ENCODE data around the gene MEI4.

The MEI4 gene

GRCh38 chr6:77762386-77762785 lies 109.5 kb downstream of the MEI4 start:
- H3K36me3 ChIP-seq (ENCODE audit: control insufficient read depth in 1 of 2, insufficient read depth in 2 of 2, low read depth in 1 of 2, low read length in 2 of 2) = no peaks in the 10 kb centered on the region
- no peak overlapping the region for H3K4me2 ChIP-seq (ENCODE audit: low read length, poor library complexity, severe bottlenecking)
- H2BK5ac ChIP-seq (ENCODE audit: low read depth, low read length, poor library complexity, severe bottlenecking) = no peak overlapping the region
- no peaks in the 10 kb centered on the region for H3K79me1 ChIP-seq (replicated peaks; ENCODE audit: low read length, poor library complexity, severe bottlenecking)
- no peak overlapping the region for H2BK12ac ChIP-seq (ENCODE audit: low read length in 2 of 2)
- H3K27ac ChIP-seq (ENCODE audit: low read length, poor library complexity, severe bottlenecking) = no peak overlapping the region
- no peak overlapping the region for H2BK15ac ChIP-seq (ENCODE audit: low read depth, poor library complexity, severe bottlenecking)
- no peak for DNase-seq
- H3K4me1 ChIP-seq (ENCODE audit: control insufficient read depth, insufficient read depth, low read depth, low read length) = no peaks in the 10 kb centered on the region
- 77% methylated on average over 2 of the region's 2 CpGs for WGBS
- H3K18ac ChIP-seq (ENCODE audit: low read depth in 1 of 2, low read length in 2 of 2) = no peak overlapping the region
- H3K9me3 ChIP-seq (ENCODE audit: control insufficient read depth, low read length) = peaks cover 3% of the 10 kb centered on the region
- H4K91ac ChIP-seq (ENCODE audit: low read length) = no peak overlapping the region
- no peak overlapping the region for H2BK120ac ChIP-seq (ENCODE audit: low read depth, low read length)
- H3K9ac ChIP-seq (ENCODE audit: low read length) = no peak overlapping the region
- no peak overlapping the region for H3K23ac ChIP-seq (ENCODE audit: low read length in 2 of 2)
- H2AK5ac ChIP-seq (ENCODE audit: low read length, severe bottlenecking) = no peak overlapping the region
- no peak overlapping the region for H3K14ac ChIP-seq (ENCODE audit: low read length in 2 of 2)
- no peaks in the 10 kb centered on the region for H3K27me3 ChIP-seq (ENCODE audit: control insufficient read depth in 1 of 2, insufficient read depth in 1 of 2, low read length in 2 of 2)
- no peak overlapping the region for H3K4me3 ChIP-seq (ENCODE audit: insufficient read depth in 1 of 2, low read depth in 1 of 2, low read length in 2 of 2)
- H3K4ac ChIP-seq (ENCODE audit: low read depth in 1 of 2, low read length in 2 of 2) = no peak overlapping the region
- no peak overlapping the region for H4K8ac ChIP-seq (ENCODE audit: low read length)
- no peak overlapping the region for H2AFZ ChIP-seq (ENCODE audit: low read depth, low read length)

GRCh38 chr6:77763124-77763523 lies 110.3 kb downstream of the MEI4 start:
- H2BK5ac ChIP-seq (ENCODE audit: low read depth, low read length, poor library complexity, severe bottlenecking) = no peak overlapping the region
- no peak overlapping the region for H4K8ac ChIP-seq (ENCODE audit: low read length)
- no peak overlapping the region for H3K18ac ChIP-seq (ENCODE audit: low read depth in 1 of 2, low read length in 2 of 2)
- no peak overlapping the region for H3K4ac ChIP-seq (ENCODE audit: low read depth in 1 of 2, low read length in 2 of 2)
- no peaks in the 10 kb centered on the region for H3K36me3 ChIP-seq (ENCODE audit: control insufficient read depth in 1 of 2, insufficient read depth in 2 of 2, low read depth in 1 of 2, low read length in 2 of 2)
- DNase-seq = no peak
- H3K27ac ChIP-seq (ENCODE audit: low read length, poor library complexity, severe bottlenecking) = no peak overlapping the region
- H2AK5ac ChIP-seq (ENCODE audit: low read length, severe bottlenecking) = no peak overlapping the region
- H3K9ac ChIP-seq (ENCODE audit: low read length) = no peak overlapping the region
- no peaks in the 10 kb centered on the region for H3K4me1 ChIP-seq (ENCODE audit: control insufficient read depth, insufficient read depth, low read depth, low read length)
- no peak overlapping the region for H2AFZ ChIP-seq (ENCODE audit: low read depth, low read length)
- no peak overlapping the region for H2BK120ac ChIP-seq (ENCODE audit: low read depth, low read length)
- H3K23ac ChIP-seq (ENCODE audit: low read length in 2 of 2) = no peak overlapping the region
- H3K4me3 ChIP-seq (ENCODE audit: insufficient read depth in 1 of 2, low read depth in 1 of 2, low read length in 2 of 2) = no peak overlapping the region
- no peak overlapping the region for H4K91ac ChIP-seq (ENCODE audit: low read length)
- peaks cover 3% of the 10 kb centered on the region for H3K9me3 ChIP-seq (ENCODE audit: control insufficient read depth, low read length)
- no peak overlapping the region for H2BK12ac ChIP-seq (ENCODE audit: low read length in 2 of 2)
- WGBS = 70% methylated on average over 2 of the region's 2 CpGs
- H3K27me3 ChIP-seq (ENCODE audit: control insufficient read depth in 1 of 2, insufficient read depth in 1 of 2, low read length in 2 of 2) = no peaks in the 10 kb centered on the region
- no peak overlapping the region for H3K4me2 ChIP-seq (ENCODE audit: low read length, poor library complexity, severe bottlenecking)
- H3K14ac ChIP-seq (ENCODE audit: low read length in 2 of 2) = no peak overlapping the region
- H3K79me1 ChIP-seq (replicated peaks; ENCODE audit: low read length, poor library complexity, severe bottlenecking) = no peaks in the 10 kb centered on the region
- H2BK15ac ChIP-seq (ENCODE audit: low read depth, poor library complexity, severe bottlenecking) = no peak overlapping the region

- Histone ChIP-seq H3K18ac (ENCODE audit: low read depth in 1 of 2, low read length in 2 of 2) (no peak overlapping the region), H3K4me3 (ENCODE audit: insufficient read depth in 1 of 2, low read depth in 1 of 2, low read length in 2 of 2) (no peak overlapping the region), H2BK120ac (ENCODE audit: low read depth, low read length) (no peak overlapping the region), H3K27me3 (ENCODE audit: control insufficient read depth in 1 of 2, insufficient read depth in 1 of 2, low read length in 2 of 2) (no peaks in the 10 kb centered on the region), H2BK5ac (ENCODE audit: low read depth, low read length, poor library complexity, severe bottlenecking) (no peak overlapping the region), H2BK12ac (ENCODE audit: low read length in 2 of 2) (no peak overlapping the region), H3K36me3 (ENCODE audit: control insufficient read depth in 1 of 2, insufficient read depth in 2 of 2, low read depth in 1 of 2, low read length in 2 of 2) (no peaks in the 10 kb centered on the region), H3K4me1 (ENCODE audit: control insufficient read depth, insufficient read depth, low read depth, low read length) (no peaks in the 10 kb centered on the region), H3K9me3 (ENCODE audit: control insufficient read depth, low read length) (peaks cover 4% of the 10 kb centered on the region), H3K4me2 (ENCODE audit: low read length, poor library complexity, severe bottlenecking) (no peak overlapping the region), H4K8ac (ENCODE audit: low read length) (no peak overlapping the region), H3K4ac (ENCODE audit: low read depth in 1 of 2, low read length in 2 of 2) (no peak overlapping the region), H3K27ac (ENCODE audit: low read length, poor library complexity, severe bottlenecking) (no peak overlapping the region), H2AK5ac (ENCODE audit: low read length, severe bottlenecking) (no peak overlapping the region), H2AFZ (ENCODE audit: low read depth, low read length) (no peak overlapping the region), H3K23ac (ENCODE audit: low read length in 2 of 2) (no peak overlapping the region), H3K14ac (ENCODE audit: low read length in 2 of 2) (no peak overlapping the region), H4K91ac (ENCODE audit: low read length) (no peak overlapping the region), H2BK15ac (ENCODE audit: low read depth, poor library complexity, severe bottlenecking) (no peak overlapping the region), H3K79me1 (replicated peaks; ENCODE audit: low read length, poor library complexity, severe bottlenecking) (no peaks in the 10 kb centered on the region), H3K9ac (ENCODE audit: low read length) (no peak overlapping the region)
- WGBS = no CpG with 5 or more reads among the region's 1 CpG
- DNase-seq = no peak
Measured at GRCh38 chr6:77764364-77764763, 111.5 kb downstream of the MEI4 start.

GRCh38 chr6:77773157-77773822 lies 120.5 kb downstream of the MEI4 start:
- Histone ChIP-seq H2BK12ac (ENCODE audit: low read length in 2 of 2) (no peak overlapping the region), H2BK120ac (ENCODE audit: low read depth, low read length) (no peak overlapping the region), H3K4me1 (ENCODE audit: control insufficient read depth, insufficient read depth, low read depth, low read length) (no peaks in the 10 kb centered on the region), H3K4me3 (ENCODE audit: insufficient read depth in 1 of 2, low read depth in 1 of 2, low read length in 2 of 2) (no peak overlapping the region), H3K27ac (ENCODE audit: low read length, poor library complexity, severe bottlenecking) (no peak overlapping the region), H3K9ac (ENCODE audit: low read length) (no peak overlapping the region), H2AK5ac (ENCODE audit: low read length, severe bottlenecking) (no peak overlapping the region), H3K27me3 (ENCODE audit: control insufficient read depth in 1 of 2, insufficient read depth in 1 of 2, low read length in 2 of 2) (no peaks in the 10 kb centered on the region), H4K8ac (ENCODE audit: low read length) (no peak overlapping the region), H3K14ac (ENCODE audit: low read length in 2 of 2) (no peak overlapping the region), H3K79me1 (replicated peaks; ENCODE audit: low read length, poor library complexity, severe bottlenecking) (no peaks in the 10 kb centered on the region), H3K36me3 (ENCODE audit: control insufficient read depth in 1 of 2, insufficient read depth in 2 of 2, low read depth in 1 of 2, low read length in 2 of 2) (no peaks in the 10 kb centered on the region), H3K23ac (ENCODE audit: low read length in 2 of 2) (no peak overlapping the region), H3K18ac (ENCODE audit: low read depth in 1 of 2, low read length in 2 of 2) (no peak overlapping the region), H3K9me3 (ENCODE audit: control insufficient read depth, low read length) (peaks cover 6% of the 10 kb centered on the region), H2BK15ac (ENCODE audit: low read depth, poor library complexity, severe bottlenecking) (no peak overlapping the region), H3K4ac (ENCODE audit: low read depth in 1 of 2, low read length in 2 of 2) (no peak overlapping the region), H2AFZ (ENCODE audit: low read depth, low read length) (no peak overlapping the region), H3K4me2 (ENCODE audit: low read length, poor library complexity, severe bottlenecking) (no peak overlapping the region), H4K91ac (ENCODE audit: low read length) (no peak overlapping the region), H2BK5ac (ENCODE audit: low read depth, low read length, poor library complexity, severe bottlenecking) (no peak overlapping the region)
- no peak for DNase-seq

Data from mesenchymal stem cell (in vitro differentiated cells and primary cell).